Activated CD8-positive, alpha-beta memory T cell treated with anti-CD3 and anti-CD28 coated beads for 4 hours (primary cell): Measurements from ENCODE around the gene LAMA3.

Experiments
- DNase-seq, 2 donors: peaks; one replicate each; pipeline ENCODE4 v3.0.0-alpha.2; 2020; ENCODE audit warnings: low read depth in 2 of 2

LAMA3 gene

DNA sequence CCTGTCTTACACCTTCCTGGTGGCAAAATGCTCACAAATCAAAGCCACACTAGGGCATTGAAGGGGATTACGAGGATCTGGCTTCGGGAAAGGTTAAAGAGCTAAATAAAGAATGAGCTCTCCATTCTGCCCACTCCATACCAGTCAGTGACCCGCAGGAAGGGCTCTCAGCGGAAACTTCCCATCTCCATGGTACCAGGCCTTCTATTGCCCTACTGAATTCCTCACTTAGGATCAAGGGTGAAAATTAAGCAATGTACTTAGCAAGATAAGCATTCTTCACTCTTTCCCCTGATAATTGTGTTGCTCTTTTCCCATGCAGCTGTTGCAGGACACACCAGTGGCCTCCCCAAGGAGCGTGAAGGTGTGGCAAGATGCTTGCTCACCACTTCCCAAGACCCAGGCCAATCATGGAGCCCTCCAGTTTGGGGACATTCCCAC is 249.7 kb downstream of the LAMA3 start:
- DNase-seq, result no peak

DNA sequence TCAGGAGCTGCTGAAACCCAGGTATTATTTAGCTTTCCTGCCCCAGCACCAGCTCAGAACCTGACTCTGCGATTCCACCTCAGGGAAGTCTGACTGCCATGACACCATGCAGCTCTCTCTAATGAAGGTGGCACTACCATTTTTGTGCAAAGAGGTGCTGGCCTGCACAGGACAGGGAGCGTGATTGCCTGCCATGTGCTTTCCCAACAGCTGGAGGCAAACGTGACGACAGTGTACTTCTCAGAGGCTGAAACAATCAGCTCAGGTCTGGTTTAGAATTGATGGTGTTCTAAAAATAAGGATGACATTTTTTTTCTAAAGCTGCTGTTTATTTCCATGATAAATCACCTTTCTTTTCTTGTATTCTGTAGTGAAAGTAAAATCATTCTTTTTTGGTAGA is 250.1 kb downstream of the LAMA3 start:
- DNase-seq, result no peak

DNA sequence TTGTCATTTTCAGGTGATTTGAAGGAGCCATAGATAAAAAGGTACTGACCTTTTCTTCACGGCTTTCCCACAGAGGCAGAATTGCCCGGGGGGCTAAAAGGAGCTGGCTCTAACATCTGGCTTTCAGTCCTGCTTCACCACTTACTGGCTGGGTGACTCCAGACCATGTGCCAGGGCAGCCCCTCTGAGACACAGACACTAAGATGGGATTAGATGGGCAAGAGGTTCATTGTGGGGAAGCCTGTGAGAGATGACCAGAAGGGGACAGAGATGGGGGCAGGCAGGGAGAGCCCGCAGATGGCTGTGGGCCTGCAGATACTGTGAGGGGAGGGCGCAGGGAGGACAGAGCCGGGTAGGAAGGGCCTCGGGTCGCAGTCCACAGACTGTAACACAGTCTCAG is 250.6 kb downstream of the LAMA3 start:
- no peak for DNase-seq

DNA sequence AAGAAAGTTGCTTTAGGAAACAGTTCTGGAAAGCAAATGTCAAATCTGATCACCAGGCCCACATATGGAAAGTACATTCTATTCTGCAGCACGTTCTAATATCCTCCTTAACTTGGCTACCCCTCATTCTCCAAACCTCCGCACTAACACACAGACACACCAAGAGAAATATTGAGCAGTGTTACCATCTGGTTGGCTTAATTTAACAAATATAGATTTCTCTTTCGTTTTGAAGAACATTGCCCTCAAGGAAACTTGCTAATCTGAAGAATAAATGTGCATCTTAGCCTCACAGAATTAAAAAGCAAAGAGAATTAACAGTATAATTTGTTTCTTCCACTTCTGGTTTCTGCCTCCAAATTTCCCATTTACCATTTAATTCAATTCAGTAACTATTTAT is 252.5 kb downstream of the LAMA3 start:
- no peak for DNase-seq

DNA sequence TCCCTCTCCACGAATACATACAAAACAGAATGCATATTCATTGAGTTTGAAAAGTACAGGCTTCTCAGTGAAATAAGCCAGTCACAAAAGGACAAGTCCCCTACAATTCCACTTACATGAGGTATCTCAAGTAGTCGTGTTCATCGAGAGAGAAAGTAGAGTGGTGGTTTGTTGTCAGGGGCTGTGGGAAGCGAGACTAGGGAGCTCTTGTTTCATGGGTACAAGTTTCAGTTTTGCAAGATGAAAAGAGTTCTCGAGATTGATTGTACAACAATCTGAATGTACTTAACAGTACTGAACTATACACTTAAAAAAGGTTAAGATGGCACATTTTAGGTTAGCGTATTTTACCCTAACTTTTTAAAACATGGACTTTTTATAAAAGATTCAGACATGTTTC is 253.9 kb downstream of the LAMA3 start:
- no peak for DNase-seq

DNA sequence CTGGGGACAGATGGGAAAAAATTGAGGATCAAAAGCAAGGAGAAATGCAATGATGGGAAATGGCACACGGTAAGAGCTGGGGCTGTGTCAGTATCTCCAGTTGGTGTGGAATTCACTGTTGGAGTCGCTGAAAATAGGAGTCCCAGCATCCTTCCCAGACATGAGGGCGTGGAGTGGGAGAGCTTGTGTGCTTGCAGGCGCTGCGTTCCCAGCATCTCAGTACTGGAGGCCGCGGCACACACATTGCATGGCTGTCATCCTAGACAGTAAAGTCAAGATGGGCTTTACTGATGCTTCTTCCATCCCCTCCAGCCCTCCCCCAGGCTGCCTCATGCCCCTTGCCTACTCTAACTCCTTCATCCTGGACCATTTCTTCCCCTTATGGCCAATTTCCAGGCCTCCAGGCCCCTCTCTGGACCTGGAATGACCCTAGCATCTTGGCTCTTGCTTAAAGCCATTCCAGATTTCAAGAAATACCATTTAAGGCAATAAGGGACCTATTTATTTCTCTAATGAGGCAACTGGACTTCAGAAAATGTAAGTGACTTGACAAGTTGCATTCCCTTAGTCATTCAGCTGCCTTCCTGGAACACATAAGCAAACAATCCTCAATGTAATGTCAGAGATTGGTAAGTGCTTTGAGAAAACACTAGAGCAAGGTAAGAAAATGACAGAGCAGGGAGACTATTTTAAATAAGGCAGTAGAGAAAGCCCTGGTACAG is 254.8 kb downstream of the LAMA3 start:
- no peak for DNase-seq

DNA sequence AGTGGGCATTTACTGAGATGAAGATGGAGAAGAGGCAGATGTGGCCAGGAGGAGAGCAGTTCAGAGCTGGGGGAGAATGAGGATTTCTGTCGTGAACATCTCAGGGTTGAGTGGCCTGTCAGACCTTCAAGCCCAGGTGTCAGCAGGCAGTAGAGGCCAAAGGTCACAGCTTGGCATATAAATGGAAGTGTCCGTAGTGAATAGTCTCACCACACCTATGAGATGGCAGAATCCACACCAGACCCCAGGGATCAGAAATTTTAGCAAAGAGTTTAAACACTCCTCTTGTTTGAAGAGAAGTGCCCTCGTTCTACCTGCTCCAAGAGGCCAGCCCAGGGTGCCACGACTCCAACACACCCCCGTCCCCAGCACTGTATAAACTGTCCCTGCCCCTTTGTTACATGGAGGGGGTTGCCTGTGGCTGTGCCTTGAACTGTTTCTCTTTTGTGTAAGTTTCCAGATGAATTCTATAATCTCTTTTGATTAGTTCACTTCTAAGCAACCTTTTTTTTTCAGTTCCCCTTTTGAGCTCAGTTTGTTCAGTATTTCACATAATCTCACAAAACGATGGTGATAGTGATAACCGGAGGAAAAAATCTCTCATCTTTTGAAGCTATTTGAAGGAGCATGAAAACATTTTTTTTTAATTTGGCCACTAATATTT is 256.3 kb downstream of the LAMA3 start:
- DNase-seq, result no peak

DNA sequence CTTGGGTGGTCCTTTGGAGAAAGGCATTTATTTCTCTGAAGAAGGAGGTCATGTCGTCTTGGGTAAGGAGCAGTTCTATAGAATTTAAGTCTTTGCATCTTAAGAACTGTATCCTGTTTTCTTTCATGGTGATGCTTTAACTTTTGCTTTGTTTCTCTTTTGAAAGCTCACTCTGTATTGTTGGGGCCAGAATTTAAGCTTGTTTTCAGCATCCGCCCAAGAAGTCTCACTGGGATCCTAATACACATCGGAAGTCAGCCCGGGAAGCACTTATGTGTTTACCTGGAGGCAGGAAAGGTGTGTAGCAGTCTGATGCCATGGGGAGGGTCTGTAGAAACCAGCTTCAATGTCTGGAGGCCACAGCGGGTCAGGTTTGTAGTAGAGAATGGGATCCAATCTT is 260.6 kb downstream of the LAMA3 start:
- DNase-seq, result no peak

DNA sequence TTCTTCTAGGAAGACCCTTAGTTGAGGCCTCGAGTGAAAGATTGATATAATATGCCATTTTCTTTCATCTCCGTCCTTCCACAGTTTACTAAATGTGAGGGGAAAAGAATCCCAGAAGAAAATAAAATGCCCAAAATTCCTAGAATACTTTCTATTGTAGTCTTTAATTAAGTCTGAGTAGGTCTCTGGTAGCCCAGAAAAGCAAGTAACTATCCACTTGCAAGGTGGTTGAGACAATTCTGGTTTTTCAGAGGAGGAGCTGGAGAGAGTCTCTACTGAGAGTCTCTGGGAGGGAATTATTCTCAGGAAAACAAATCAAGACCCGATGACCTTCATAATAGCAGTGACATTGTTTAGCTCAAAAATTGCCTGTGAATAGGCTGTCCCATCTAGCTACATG is 261.4 kb downstream of the LAMA3 start:
- DNase-seq, result no peak

DNA sequence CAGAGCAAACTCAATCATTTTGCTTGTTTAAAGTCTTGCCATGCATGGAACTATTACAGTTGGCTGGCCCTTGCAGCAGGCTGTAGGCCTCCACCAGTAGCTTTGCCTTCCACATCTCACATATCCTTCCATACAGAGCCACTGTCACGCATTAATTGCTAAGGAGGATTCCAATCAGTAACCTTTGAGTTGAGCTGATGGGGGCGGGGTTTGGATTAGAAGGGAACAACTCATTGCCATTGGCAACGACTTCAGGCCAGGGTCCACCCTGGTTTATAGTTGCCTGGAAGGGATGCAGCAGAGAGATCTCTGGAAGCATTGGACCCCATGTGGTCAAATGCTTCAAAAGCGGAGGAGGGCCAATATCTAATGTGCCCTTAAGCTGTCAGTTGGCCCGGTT is 262.0 kb downstream of the LAMA3 start:
- no peak for DNase-seq

DNA sequence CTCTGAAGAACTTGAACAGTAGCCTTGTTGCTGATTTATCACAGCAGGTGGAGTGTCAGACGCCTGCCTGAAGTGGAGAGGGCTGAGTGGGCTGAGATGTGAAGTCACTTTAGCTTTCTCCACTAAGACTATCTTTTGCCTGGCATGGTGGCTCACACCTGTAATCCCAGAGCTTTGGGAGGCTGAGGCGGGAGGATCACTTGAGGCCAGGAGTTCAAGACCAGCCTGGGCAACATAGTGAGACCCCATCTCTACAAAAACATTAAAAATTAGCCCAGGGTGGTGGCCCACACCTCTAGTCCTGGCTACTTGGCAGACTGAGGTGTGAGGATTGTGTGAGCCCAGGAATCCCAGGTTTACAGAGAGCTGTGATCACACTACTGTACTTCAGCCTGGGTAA is 264.7 kb downstream of the LAMA3 start:
- DNase-seq, result no peak

DNA sequence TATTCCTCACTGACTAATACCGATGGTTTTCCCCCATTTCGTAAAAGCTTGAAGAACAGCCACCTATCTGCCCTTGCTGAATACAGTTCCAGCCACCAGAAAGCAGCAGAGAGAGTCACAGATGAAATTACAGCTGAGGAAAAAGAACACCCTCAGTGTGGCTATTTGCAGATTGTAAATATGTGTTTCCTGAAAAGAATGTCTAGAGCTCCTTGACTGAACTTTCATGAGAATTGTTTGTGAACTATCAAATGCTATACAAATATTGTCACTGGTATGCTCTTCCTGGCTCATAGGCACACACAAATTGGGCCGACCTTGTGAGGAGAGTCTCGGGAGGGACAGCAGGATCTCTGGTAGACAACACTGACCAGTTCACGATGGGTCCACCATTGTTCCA is 267.2 kb downstream of the LAMA3 start:
- DNase-seq, result no peak

DNA sequence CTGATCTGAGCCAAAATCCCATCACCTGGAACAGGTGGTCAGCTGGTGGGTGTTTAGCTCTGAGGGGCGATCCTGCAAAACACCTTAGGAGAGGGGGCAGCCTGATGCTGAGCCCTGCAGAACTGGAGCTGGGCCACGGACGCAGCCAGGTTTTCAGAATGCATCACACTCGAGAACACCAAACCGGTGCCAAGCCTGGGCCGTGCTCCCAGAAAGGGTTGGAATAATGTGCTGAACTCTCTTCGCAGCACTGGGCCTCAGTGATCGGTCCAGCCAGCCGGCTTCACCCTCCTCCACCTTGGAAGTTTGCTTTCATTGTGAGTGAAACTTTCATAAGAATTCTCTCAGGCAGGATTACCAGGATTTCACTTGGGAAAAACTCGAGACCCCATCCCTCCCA is 268.8 kb downstream of the LAMA3 start:
- DNase-seq, result no peak

DNA sequence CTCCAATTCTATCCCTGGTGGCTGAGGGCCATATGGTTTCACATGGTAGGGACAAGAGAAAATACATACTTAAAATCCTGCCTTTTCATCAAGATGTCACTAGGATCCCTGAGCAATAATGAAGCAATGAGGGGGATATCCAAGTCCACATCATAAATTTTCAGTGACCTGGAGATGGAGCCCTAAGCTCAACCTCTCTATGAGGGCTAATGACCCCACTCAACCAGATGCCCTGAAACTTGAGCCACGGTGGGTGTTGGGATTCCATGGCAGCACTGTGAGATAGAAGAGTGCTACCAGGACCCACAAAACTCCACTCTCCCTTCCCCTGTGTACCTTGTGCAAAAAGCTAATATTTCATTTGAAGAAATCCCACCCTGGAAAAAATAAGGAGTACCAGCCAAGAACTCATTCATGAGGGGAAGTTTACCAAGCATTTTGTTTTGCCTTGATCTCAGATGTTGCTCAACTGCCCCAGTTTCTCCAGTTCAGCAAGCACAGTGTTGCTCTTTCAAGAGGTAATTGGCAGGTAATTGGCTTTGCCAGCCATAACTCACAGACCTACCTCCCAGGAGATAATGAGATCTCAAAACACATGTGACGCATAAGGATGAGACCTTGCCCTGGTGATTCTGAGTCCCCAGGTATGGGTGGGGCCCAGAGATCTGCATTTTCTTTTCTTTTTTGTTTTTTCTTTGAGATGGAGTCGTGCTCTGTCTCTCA is 274.4 kb downstream of the LAMA3 start:
- no peak for DNase-seq

DNA sequence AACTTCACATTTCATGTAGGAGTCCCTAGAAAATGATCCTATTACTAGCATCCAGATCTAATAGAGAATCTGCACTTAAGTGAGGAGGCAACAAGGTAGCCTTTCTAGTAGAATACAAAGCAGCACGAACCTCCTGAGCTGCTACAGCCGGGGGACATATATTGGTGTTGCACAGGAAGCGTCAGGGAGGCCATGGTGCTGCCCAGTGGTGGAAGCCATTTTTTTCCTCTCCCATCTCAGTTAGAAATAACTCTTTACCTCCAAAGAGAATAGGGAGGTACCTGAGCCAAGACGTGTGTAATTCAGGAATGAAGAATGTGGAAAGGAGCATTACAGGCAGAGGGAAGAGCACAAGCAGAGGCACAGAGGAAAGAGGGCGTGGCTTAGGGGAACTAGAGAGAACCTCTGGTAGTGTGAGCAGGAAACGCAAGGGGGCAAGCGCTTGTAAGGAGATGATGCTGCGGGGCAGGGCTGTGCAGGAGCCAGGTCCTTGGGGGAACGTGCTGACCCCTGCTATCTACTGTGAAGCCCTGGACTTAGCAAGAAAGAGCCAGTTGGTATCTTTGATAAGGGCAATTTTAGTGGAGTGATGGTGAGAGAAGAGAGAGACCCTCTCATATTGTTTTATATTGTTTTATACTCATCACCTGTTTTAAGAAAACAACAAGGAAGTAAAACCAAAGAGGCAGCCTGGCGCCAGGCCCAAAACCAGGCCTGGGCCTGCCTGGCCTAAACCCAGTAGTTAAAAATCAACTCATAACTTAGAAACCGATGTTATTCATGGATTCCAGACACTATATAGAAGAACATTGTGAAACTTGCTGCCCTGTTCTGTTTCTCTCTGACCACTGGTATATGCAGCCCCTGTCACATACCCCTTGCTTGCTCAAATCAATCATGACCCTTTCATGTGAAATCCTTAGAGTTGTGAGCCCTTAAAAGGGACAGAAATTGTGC is 275.3 kb downstream of the LAMA3 start:
- peak; percentile 25 to 41 for DNase-seq

DNA sequence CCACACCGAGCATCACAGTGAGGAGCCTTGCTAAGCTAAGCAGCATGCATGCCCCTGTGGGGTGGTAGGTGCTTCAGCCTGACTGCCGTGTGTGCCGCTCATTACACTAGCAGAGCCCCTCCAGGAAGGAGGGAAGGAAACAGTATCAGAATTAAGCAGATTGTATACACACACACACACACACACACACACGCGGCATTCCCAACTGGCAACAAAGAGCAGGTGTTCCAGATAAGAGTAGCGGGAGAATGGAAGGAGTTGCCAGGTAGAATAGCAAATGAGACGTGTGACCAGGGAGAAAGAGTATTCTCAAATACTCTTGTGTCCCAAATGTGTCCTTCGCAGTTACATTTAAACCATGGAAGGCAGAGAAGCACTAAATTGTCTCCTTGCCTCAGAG is 277.7 kb downstream of the LAMA3 start:
- DNase-seq, result no peak

DNA sequence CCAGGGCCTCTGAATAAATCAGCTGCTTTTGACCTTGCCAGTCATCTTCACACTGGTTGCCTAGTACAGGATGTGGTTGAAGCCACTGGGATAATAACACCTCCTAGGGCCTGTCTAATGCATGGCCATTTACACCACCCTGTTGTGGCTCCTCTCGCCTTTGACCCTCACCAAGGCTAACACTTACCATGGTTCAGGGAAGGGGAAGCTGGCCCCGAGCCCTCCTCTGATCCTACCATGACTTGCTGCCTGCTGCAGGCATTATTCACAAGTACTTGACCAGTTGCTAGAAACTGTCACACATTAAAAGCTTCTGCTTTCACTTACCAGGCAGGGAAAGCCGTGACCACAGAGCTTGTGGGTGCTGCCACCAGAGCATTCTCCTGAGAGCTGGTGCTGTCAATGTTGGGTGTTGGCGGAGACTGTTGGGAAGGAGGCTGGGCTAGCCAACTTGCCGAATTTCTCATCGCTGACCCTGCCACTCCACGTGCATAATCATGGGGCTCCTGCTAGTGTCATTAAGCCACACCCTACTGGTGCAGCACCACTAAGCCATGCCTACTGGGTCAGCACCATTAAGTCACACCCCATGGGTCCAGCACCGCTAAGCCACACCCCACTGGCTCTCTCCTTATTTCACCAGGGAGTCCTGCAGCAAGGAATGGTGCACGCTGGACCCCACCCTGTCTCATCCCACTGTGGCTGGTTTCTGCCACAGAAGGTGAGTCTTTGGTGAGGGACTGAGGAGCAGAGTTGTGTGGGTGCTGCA is 278.3 kb downstream of the LAMA3 start:
- DNase-seq, result no peak

DNA sequence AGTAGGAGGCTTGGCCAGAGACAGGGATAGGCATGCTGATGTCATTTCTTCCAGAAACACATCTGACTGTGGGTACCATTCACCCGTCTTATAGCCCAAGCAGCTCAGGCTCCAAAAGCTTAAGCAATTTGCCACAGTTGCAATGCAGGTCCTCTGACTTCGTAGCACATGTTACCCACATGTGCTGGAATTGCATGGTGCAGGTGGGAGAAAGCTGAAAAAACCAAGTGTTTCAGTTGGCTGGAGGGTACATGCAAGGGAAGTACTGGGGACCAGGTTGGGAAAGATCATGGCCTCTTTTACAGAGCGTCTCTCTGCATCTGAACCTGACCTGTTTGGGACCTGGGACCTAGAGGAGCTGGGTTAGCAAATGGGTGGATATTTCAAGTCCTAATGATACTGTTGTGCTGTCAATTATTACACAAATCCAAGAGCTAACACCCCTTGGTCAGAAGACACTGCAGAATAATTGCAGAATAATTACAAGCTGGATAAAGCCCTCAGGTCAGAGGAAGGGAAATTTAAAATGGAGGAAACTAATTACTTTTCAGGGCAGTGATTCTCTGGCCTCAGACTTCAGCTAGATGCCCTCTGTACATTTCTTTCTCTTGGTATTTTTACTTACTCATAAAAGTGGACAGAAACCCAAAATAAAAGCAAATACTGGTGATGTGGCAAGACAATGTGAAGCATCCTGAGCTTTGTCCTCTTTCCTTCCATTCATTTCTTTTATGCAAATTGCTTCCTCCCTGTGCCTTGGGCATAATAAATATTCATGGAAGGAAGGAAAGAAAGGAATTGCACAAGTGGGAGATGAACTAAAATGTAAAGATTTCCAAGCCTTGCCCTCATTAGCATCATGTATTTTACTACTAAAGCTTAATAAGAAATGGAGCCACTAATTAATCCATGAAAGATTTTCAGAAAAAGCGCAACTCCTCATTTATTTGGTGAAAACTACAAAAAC is 279.7 kb downstream of the LAMA3 start:
- DNase-seq, result no peak

DNA sequence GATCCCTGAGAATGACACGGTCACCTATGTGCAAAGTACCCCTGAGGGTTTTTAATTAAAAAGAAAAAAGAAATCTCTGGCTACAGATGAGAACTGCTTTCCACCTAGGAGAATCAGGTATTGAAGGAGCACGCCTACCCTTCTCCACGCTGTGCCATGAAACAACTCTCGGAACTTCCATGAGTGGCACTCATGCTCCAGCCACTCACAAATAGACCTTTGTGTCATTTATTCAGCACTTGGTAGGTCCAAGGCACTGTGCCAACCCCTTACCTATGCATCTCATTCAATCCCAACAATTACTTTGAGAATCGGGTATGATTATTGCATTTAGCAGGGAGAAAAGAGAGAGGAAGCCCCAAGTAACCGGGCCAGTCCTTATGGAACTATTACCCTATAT is 280.4 kb downstream of the LAMA3 start:
- DNase-seq, result no peak
